Stimulated activated CD8-positive, alpha-beta memory T cell treated with anti-CD3 and anti-CD28 coated beads, Interleukin-4, amount 100 ng/mL, for 48 hours (primary cell): ENCODE results near the gene XAB2.

Experiments
- DNase-seq: peaks from one replicate; pipeline ENCODE4 v3.0.0-alpha.2; 2020

The XAB2 gene

GRCh38 chr19:7575434-7576040 lies 53.8 kb downstream of the XAB2 start:
- DNase-seq = no peak

DNA sequence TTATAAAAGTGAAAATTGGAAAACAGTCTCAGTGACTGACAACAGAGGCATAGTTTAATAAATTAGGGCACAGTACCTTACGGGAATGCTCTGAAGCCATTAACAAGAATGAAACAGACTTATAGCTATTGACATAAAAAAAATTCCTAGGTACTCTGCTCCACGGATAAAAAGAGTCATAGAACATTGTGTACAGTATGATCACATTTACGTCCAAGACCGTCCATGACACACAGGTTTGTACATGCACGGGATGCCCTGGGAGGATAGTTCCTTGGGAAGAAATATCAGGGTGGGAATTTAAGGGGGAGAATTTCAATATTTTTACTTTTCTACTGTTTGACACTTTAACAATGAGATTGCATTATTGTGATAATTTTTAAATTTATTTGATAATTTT lies 58.6 kb downstream of the XAB2 start:
- no peak for DNase-seq
